Femur (tissue), 1 donor: ENCODE measurements around the gene MEIS1.

Experiments
- DNase-seq: peaks from one replicate; pipeline ENCODE4 v3.0.0-alpha.2; 2017

Gene MEIS1

DNA sequence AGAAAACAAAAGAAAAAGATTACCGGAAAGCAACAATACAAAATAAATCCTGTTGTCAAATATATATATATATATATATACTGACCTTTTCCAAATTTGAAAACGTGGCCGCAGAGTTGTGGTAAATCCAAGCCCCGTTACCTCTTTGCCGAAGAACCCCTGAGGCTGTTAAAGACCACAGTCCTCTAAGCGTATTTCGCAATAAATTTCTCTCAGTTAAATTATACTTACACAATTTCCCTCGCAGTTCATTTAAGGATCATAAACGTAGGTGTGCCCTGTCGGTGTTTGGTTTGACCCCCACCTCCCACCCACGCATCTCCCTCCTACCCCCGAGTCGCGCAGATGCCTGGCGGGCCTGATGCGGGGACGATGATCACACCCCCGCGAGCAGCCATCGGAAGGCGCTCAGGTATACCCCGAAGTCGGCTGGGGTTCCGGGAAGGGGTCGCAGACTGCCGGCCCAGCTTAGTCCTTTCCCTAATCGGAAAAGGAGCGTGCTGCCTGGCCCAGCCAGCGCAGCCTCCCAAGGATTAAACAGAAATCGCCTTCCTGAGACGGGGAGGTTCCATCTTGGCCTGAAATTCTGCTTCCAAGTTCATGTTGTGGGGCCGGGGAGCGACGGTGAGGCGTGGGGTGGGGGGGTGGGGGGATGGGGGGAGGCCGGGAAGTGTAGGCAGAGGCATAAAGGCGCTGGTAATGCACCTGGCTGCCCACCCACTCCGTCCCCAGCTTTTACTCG lies 2.9 kb upstream of the MEIS1 start:
- no peak for DNase-seq

DNA sequence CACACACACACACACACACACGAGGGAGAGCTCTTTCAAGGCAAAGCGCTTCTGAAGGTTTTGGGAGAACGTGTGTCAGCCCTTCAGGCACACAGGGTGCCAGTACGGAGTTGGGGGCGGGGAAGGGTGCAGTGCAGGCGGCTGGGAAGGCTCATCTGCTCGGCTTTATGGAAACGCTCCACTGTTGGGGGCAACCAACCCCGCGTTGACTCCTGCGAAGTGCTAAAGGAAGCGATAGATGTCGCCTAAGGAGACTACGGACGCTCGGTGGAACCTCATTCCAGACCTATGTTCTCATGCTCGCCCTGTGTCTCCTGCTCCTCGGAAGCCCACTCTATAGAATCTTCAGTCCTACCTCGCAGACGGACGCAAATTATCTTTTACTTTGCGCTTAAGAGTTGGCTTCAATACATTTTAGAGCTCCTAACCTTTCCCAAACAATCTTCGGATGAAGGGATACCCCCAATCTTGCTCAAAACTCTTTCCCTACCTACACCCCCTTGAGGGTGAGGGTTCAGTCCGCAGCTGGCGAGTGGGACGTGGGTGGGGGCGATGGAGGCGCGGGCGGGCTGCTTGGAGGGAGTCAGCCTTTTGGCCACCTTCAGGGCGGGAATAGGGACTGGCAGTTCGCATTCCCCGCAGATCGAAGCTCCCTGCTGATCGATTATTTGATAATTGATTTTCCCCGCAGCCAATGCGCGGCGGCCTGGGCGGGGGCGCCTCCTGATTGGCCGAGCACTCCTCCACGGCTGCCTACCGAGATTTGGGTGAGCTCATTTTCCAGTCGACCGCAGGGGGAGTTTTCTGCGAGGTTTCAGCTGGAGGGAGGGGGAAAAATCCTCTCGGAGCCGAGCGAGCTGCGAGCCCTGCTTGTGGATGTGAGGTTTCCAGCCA lies 1.9 kb upstream of the MEIS1 start:
- DNase-seq: peak; percentile 97

- no peak for DNase-seq
Measured at GRCh38 chr2:66433695-66433944, 1.3 kb upstream of the MEIS1 start.

DNA sequence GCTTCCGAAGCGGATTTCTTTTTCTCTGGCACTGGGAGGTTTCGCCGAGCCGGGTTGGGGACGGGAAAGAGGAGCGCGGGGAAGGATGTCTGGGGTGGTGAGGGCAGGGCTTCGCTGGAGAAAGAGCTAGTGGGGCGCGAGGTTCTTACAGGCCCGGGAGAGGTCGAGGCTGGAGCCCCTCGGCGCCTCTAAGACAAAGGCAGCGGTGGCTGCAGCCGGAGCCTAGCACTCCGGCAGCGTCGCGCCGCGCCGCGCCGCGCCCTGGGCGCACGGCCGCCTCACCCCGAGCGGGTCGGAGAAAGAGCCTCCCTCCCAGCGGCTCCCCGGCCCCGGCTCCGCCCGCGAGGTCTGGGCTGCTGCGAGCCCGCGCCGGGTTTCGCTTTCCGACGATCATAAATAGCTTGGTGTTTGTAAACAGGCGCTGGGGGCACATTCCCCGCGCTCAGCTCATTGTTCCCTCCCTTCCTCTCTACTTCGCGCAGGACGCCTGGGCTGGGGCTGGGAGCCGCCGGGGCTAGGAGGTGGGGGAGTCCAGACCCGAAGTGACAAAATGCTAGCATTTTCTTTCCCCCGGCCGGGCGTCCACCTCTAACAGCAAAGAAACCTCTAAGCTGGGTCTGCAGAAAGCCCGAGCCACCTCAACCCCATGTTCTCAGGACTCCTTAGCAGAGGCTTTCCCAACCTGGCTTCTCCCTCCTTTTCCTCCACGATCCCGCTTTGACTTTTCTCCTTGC lies 813 bp upstream of the MEIS1 start:
- DNase-seq: peak; percentile 78

DNA sequence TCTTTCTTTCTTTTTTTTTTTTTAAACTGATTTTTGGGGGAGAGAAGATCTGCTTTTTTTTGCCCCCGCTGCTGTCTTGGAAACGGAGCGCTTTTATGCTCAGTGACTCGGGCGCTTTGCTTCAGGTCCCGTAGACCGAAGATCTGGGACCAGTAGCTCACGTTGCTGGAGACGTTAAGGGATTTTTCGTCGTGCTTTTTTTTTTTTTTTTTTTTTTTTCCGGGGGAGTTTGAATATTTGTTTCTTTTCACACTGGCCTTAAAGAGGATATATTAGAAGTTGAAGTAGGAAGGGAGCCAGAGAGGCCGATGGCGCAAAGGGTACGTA lies 587 bp downstream of the MEIS1 start:
- no peak for DNase-seq

DNA sequence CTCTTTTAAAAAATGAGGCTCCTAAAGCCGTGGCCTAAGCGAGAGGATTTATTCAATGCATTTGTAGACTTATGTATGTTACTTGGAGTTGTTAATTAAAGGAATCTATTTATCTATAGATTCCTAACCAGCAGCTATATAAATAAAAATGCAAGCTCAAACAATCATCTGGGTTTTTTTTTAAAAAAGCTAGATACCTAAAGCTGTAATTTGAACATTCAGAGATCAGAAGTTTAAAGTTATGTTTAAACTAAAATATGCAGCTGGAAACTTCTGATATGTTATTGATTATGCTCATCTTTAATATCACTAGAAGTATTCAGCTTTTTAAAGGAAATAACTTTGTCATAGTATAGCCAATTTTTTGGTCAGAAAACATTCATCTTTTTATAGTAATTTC lies 1.0 kb downstream of the MEIS1 start:
- DNase-seq: no peak

DNA sequence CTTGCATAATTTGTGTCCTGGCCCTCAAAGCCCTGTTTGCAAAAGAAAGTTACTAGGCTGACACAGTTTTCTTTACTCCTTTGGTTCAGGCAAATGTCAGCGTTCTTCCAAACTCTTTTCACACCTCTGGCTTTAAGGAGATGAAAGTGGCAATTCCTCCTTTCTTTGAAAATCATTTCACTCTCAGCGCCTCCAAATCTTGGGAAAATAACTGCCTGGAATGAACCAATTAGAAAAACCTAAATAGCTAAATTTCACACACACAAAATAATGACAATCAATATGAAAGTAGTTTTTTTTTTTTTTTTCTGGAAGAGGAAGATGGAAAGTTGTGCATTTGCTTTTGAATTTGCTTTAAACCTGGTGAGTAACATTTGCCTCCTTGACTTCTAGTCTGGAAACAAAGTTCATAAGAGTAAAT lies 1.7 kb downstream of the MEIS1 start:
- DNase-seq: no peak

DNA sequence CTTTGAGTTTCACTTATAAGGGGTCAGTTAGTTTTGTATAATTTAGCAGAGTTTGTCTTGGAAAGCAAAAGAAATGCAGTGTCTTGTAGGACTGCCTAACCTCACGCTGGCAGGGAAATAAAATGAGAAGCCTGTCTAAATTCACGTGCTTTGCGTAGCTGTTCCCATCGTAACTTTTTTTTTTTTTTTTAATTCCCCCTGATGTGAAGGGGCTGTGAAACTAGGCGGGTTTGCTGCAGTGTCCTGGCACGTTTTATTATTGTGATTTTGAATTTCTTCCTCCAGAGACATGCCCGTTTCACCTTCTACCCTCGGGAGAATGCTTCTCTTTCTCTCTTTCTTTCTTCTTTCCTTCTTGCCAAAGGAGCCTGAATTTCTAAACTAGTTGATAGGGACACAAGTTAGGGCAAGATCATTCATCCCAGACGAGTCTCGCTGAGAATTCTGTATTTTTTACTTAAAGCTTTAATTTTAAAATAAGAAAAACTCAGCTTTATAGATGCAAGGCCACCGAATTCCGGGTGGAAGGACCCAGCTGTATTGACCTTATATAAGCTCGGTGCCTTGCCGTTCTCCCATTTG lies 2.3 kb downstream of the MEIS1 start:
- DNase-seq: no peak

- DNase-seq: peak; percentile 43
Measured at GRCh38 chr2:66437691-66438497, 3.0 kb downstream of the MEIS1 start.

DNA sequence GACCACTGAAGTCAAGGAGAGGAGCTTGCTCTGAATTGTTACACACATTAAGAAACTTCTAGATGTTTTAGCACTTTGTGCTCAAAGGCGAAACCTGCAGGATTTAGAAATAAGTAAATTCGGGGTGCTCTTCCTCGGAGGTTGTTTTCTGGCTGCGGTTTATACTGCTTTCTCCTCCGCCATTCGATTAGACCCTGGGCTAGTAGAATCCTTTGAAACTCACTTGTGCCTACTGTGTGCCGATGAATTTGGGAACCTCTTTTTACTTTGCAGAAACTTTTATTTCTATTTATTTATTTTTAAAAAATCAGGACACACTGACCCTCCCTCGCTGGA lies 3.5 kb downstream of the MEIS1 start:
- no peak for DNase-seq

DNA sequence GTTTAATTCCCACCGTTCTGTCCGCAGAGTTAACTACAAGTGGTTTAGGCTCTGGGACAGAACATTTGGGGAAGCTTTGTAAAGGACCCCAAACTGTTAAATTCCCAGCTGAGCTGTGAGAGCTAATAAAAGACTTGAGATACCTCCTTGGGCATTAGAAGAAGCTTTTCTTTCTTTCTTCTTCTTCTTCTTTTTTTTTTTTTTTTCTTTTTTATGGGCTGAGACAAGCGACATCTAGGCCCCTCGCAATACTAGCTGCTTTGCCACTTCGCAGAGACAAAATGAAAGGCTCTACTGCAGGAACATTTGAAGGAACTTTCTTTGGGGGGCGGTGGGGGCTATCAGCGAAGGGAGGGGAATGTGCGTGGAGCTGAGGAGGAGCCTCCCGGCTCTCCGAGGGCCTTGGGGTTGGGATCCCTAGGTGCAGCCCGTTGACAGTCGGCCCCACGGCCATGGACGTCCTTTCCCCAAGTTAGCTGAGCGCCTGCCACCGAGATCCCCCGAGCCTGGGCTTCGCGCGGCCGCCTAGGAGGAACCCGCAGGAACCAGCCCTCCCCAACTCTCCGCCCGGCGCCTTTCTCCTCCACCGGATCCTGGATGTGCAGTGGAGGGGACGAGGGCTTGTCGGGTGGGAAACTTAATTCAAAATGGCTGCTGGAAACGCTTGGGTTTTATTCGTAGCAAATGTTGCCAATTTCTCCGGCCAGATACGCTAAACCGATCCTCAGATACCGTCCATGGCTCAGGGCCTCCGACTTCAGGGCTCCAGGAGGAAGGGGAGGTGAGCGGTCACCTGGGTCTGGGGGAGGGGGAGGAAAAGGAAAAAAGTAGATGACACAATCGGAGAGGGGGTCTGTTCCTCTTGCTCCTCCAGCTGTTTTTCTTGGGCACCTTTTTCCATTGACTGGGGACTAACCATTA lies 4.2 kb downstream of the MEIS1 start:
- DNase-seq: peak; percentile 49

DNA sequence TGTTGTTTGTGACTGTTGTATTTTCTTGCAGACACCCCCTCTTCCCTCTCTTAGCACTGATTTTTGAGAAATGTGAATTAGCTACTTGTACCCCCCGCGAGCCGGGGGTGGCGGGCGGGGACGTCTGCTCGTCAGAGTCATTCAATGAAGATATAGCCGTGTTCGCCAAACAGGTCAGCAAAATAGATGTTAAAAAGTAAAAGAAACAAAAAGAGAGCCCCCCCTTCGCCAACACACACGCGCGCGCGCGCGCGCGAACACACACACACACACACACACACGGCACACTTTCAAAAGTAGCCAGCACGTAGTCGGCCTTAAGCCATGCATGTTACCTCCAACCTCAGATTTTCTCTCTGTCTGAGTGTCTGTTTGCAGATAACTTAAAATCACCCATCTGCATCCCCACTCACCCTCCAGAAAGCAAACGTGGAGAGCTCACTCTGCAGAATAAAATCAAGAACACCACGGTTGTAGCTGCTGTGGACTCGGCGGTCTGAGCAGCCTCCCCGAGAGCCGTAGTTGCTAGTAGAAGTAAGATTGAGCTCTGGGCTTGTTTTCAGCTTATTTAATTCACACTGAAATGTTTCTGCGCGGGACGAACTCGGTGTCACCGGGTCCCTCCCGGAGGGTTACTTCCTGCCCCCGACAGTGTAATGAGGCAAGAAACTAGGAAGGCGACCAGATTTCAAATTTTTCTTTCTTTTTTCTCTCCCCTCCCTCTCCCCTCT lies 5.1 kb downstream of the MEIS1 start:
- peak; percentile 46 for DNase-seq

GRCh38 chr2:66440708-66441497 lies 6.0 kb downstream of the MEIS1 start:
- peak; percentile 50 for DNase-seq

DNA sequence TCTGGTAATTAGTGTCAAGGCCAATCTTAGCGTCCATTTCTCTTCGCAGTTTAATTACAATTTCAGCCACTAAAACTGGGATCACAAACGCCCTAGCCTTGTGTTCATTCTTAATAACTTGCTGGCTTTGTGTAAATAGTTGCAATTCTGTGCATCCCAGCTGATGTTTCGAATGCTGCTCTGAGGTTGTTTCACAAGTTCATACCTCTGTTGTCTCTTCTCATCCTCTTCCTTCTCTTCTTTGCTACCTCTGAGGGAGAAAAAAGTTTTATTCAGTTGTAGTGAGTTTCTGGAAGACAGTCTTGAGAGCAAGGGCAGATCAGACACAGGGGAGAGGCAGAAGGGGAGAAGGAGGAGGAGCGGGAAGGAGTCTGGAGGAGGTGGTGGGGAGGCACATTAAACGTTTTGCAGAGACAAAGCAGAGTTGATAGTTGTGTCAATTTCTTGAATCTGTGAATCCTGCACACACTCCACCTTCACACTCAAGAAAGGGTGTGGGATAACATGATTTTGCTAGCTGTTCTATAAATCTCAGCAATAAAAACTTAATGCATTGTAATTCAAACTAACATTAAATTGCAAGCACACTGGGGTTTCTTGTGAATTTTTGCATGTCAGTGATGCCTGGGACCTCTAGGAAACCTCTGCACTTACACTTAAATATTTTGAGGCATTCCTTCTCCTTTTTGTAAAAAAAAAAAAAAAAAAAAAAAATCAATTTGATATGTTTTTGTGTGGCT lies 6.8 kb downstream of the MEIS1 start:
- no peak for DNase-seq

GRCh38 chr2:66442516-66443185 lies 7.7 kb downstream of the MEIS1 start:
- DNase-seq: no peak

- no peak for DNase-seq
Measured at GRCh38 chr2:66443186-66443978, 8.5 kb downstream of the MEIS1 start.

DNA sequence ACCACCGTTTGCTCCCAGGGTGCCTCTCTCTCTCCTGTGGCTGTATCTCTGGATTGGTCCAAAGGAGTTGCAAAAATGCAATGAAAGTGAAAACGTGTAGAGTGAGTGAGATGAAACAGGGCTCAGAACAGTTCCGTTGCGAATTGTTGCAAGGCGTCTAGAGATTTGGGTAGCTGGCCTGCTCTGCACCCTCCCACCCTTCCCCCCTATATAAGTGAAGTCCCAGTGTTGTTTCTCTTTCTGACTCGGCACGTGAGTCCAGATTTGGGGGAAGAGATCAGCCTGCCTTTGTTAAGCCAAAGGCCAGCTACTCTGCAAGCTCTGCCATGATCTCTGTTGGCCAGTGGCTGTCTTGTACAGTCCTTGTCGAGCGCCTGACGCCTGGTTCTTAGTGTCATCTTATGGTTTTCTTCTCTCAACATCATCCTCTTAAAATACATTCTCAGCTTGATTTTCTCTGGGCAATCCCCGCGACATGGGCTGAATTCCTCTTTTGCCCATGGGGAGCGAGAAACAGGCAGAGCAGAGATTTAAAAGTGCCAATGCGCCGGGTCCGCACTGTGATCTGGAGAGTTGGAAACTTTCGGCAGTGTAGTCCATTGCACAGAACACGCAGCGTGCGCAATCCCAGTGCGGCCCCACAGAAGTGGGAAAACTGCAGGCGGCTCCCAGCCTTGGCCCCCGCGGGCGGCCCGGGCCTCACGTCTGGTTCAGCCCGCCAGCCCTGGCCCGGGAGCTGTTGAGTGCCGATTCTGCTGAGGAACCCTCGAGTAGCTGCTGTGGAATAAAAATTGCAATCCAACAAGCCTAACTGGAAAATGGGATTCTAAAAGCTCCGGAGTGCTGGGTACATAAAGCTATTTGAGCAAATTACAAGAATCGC lies 9.3 kb downstream of the MEIS1 start:
- DNase-seq: peak; percentile 28
